HG03039 (cell line): ENCODE results near the gene OR14A2.
"Not testable (repeated sequence)": the region's sequence is repeated elsewhere in the genome, so short reads cannot be mapped to it uniquely, and the experiment has no call there.

Experiments used
- ATAC-seq: cut with Tn5 transposase; IDR thresholded peaks from one replicate; pipeline ENCODE4 v1.9.1; 2021; ENCODE audit warnings: mild to moderate bottlenecking, moderate library complexity; ENCODE audit not compliant: unreplicated experiment

OR14A2 gene

DNA sequence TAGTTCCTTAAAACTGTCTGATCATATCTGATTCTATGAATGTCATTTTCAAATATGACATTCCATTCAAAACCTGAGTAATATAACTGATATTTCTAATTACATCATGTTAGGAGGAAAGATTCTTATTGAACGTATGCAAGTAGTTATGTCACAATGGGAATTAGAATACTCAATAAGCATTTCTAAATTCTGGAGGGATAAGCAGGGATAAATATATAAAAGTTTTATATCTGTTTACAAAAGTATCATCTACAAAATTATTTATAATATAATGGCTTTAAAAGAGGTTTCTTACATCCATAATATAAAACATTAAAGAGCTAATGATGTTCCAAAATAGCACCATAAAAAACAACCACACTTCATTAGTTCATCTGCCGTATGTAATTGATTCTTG lies at the start of gene OR14A2:
Gene OR14A2 (minus strand): TSS at position 101 of the 400 bp plus-strand sequence.
- ATAC-seq, result no peak

DNA sequence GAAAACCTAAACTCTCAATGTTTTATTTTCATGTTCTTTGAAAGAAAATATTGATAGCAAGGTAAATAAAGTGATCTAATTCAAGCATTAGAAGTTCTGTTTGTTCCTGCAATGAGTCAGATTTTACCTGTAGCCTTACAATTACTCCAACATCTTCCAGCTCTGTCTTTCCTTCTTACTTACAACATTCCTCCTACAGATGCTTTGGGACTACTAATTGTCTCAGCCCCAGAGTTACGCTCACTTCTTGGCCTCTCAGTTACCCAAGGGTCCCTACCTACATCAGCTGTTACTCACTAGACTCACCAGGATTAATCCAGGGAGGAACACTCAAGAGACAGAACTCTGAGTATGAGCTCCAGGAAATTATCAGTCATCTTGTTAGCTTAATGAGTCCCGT lies 49.6 kb upstream of the OR14A2 start:
- no peak for ATAC-seq

GRCh38 chr1:247769603-247770002 lies 21.7 kb upstream of the OR14A2 start:
- ATAC-seq, result no peak

- ATAC-seq, result no peak
These were observed 12.5 kb upstream of the OR14A2 start, which contains the start of gene OR1C1 for GRCh38 chr1:247760456-247760855. OR1C1 (minus strand) TSS chr1:247760556; CDS start chr1:247758406, 2,150 bp downstream.

DNA sequence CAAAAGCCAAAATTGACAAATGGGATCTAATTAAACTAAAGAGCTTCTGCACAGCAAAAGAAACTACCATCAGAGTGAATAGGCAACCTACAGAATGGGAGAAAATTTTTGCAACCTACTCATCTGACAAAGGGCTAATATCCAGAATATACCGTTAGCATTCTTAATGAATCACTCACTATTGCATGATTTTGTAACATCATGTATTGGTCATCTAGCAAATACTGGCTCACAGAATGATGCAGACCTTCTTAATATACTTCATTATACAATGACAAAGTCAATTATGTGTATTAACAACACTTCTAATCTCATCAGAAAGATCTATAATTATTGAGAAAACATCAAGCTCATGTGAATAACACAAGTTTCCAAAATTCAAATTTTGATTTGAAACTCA lies 6.4 kb upstream of the OR14A2 start:
- ATAC-seq, result not testable (repeated sequence)

- no peak for ATAC-seq
These were observed 1.9 kb upstream of the OR14A2 start for GRCh38 chr1:247749870-247750269.

- no peak for ATAC-seq
These were observed 325 bp downstream of the OR14A2 start for GRCh38 chr1:247747616-247748015.

DNA sequence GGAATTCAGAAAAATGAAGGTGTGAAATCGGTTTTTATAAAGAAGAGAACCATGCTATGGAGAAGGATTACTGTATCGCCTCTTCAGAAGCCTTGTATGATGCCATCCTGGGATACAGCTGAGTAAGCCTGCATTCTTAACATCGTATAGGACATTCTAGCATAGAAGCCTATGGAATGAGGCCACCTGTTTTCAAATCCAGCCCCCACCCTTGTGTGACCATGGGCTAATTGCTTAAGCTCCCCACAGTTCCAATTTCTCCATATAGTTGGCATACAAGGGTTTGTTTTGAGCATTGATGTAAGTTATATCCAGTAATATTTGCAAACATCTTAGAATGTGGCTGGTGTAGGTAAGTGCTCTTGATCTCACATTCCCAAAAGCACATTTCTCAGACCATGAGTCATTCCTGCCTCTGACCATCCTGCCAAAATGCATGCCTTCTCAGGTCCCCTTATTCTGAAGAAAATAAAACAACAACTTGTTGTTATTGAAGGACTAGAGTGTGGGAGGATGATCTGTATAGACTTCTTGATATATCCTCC lies 1.5 kb downstream of the OR14A2 start:
- no peak for ATAC-seq

- ATAC-seq, result not testable (repeated sequence)
These were observed 5.7 kb downstream of the OR14A2 start for GRCh38 chr1:247742215-247742760.

DNA sequence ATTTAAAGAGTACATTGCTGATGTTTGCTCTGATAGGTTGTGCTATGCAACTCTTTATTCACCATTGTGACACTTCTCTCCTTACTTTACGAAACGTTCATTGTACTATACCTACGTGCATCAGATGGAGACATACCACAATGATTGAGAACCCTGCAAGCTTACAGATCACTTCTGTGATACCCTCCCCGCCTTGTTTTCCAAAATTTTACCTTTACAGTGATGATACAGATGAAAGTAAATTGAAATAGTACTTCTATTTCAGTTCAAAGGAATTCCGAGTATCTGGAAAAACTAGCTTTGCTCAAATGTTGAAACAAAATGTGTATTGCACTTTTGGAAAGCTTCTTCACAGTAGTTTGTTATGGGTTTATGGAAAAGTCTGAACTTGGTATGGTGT lies 6.2 kb downstream of the OR14A2 start:
- no peak for ATAC-seq

DNA sequence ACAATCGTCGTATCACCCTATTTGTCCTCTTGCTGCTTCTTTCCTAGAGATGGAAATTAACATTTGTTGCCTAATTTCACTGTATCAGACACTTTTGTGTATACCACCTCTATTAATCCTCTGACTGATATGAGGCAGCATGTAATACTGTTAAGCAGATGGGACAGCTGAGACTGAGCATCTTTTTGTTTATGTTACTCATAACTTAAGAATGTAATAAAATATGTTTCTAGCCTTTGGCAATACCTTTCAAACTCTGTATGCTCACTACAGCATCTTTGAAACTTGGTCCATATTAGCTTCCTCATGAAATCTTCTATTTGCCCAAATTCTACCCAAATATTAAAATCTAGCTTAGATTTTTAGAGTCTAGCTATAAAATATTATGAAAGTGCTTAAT lies 7.2 kb downstream of the OR14A2 start:
- ATAC-seq, result no peak

DNA sequence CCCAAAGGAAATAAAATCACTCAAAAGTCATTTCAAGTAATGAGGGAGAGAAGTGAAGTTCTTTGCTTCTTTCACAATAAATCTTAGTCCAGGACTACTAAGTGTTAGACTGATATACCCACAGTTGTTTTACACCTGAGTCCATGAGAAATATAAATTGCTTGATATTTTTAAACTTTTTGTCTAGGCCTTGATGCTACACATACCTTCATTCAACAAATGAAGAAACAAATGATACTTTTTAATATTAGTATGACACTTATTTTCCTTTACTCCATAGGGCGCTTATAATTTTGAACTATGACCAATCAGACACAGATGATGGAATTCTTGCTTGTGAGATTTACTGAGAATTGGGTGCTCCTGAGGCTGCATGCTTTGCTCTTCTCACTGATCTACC lies 9.6 kb downstream of the OR14A2 start, which contains the start of gene OR14K1:
Gene OR14K1 (plus strand): TSS at position 301 of the 400 bp plus-strand sequence. CDS start 0 bp downstream, at position 301.
- ATAC-seq, result no peak

- ATAC-seq, result no peak
These were observed 26.7 kb downstream of the OR14A2 start for GRCh38 chr1:247721222-247721621.

GRCh38 chr1:247716546-247716945 lies 31.4 kb downstream of the OR14A2 start, which contains the start of gene OR6F1:
OR6F1 (minus strand) TSS chr1:247716646; CDS start chr1:247712755, 3,891 bp downstream.
- no peak for ATAC-seq

- ATAC-seq, result no peak
These were observed 34.2 kb downstream of the OR14A2 start for GRCh38 chr1:247713753-247714152.

GRCh38 chr1:247710681-247711080 lies 37.3 kb downstream of the OR14A2 start:
- not testable (repeated sequence) for ATAC-seq

GRCh38 chr1:247701338-247701737 lies 46.6 kb downstream of the OR14A2 start:
- ATAC-seq, result no peak

- peak; percentile 88 for ATAC-seq
These were observed 66.5 kb downstream of the OR14A2 start for GRCh38 chr1:247681288-247681897.

DNA sequence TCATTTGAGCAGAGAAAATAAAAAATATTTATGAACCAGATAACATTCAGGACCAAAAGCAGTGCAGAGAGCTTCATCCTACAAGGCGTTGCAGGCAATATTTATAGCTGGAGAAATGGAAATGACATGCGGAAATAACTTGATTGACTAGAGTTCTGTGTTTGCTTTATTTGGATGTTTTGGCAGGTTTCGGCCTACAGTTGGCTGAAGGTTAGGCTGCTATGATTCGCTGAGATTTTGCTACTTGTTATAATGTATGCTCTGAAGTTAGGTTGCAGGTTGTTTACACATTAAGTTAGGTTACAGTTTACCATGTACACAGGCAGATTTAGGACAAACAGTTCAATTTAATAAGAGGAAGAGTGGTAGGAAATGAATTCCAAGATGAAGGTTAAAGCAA lies 67.8 kb downstream of the OR14A2 start:
- no peak for ATAC-seq

DNA sequence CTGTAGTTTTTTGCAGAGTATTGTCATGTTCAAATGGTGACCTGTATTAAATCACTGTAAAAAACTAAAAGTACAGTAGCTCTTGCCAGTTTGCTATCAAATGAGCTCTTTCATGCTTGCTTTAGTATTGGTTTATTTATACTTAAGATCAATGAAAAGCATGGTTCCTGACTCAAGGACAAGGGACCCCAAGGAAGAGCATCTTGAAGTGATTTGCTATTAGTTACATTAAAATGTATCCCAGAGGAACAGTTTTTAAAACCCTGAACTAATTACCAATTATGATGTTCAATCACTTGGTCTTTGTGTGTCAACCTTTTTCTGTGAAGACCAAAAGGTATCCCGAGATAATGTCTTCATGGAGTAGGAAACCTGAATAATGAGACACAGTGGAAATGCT lies 68.3 kb downstream of the OR14A2 start, which contains the start of gene OR13G1:
Gene OR13G1 (minus strand): TSS at position 101 of the 400 bp plus-strand sequence. CDS start 6,698 bp downstream, outside the sequence.
- no peak for ATAC-seq
